ENCODE data around the gene PIP4P1.

Gene PIP4P1

DNA sequence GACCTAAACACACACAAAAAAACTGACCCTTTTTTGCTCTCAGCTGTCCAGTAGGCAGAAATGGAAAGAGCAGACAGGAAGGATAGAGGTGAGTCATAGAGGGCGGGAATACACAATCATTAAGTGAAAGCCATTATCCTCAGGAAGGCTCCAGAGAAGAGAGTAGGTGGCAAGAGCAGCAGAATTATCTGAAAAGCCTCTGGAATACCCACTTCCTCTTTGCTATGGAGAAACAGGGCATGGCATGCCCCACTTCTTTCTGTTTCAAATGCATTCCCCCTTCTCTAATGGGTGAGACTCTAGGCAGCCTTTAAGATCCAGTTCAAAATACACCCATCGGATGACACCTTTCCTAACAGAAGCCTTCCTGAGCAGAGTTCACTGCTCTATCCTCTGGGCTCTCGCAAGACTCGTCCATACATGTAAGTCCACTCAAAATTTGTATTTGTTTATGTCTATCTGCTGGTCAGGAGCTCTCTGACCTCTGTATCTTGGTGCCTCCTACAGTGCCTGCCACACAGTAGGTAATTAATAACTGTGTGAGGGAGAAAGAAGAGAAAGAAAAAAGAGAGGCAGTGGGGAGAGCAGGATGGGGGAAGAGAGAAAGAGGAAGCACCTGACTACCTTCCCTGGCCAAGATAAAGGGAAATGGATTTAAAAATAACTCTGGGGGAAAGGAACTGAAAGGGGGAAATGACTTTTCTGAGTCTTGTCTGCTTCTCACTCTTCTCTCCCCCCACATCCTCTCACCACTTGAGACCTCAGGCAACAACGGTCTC, 33.8 kb downstream of the PIP4P1 start:
- TF ChIP-seq SP1 (IDR thresholded peaks at IDR 0.05) (no peak), ZNF384 (IDR thresholded peaks at IDR 0.05) (no peak), SUZ12 (IDR thresholded peaks at IDR 0.05) (no peak), LEF1 (IDR thresholded peaks at IDR 0.05; ENCODE audit: borderline replicate concordance) (no peak), L3MBTL2 (conservative IDR thresholded peaks at IDR 0.05) (no peak), ARNT (IDR thresholded peaks at IDR 0.05) (no peak)
- TF ChIP-seq, protein P1, sequence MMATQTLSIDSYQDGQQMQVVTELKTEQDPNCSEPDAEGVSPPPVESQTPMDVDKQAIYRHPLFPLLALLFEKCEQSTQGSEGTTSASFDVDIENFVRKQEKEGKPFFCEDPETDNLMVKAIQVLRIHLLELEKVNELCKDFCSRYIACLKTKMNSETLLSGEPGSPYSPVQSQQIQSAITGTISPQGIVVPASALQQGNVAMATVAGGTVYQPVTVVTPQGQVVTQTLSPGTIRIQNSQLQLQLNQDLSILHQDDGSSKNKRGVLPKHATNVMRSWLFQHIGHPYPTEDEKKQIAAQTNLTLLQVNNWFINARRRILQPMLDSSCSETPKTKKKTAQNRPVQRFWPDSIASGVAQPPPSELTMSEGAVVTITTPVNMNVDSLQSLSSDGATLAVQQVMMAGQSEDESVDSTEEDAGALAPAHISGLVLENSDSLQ (IDR thresholded peaks at IDR 0.05), result no peak
- ChIA-PET CTCF (no interaction called here), POLR2A (no interaction called here)
- DNase-seq (ENCODE audit: extremely low spot score), result no peak

DNA sequence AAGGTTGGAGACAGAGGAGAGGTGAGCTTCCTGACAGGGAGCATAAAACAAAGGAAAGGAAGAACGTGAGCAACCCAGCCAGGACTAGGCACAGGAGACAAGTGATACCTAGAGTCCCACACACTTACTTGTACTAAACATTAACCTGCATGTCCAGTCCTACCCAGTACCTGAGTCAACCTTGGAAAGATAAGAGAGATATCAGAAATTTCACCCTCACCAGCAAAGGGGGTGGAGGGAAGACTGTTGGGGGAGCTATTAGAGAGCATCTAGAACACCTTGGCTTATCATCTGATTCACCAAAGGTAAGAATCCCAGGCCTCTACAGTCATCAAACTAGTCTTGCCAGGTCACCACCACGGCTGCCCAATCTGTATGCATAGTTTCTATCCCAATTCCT, 36.4 kb downstream of the PIP4P1 start:
- TF ChIP-seq ARNT (IDR thresholded peaks at IDR 0.05), result no peak
- no peak for TF ChIP-seq FOXA1 (IDR thresholded peaks at IDR 0.05)
- TF ChIP-seq BHLHE40 (IDR thresholded peaks at IDR 0.05; ENCODE audit: borderline replicate concordance), result no peak
- no peak for TF ChIP-seq ZNF384 (IDR thresholded peaks at IDR 0.05)
- no peak for TF ChIP-seq FOXM1 (IDR thresholded peaks at IDR 0.05; ENCODE audit: borderline replicate concordance)
- no peak for TF ChIP-seq FOXK2 (IDR thresholded peaks at IDR 0.05)
- no peak for TF ChIP-seq NFRKB (IDR thresholded peaks at IDR 0.05)
- TF ChIP-seq, protein P1 (IDR thresholded peaks at IDR 0.05), result no peak
- TF ChIP-seq SP1 (IDR thresholded peaks at IDR 0.05), result no peak
- TF ChIP-seq TARDBP (IDR thresholded peaks at IDR 0.05), result no peak
- TF ChIP-seq LEF1 (IDR thresholded peaks at IDR 0.05; ENCODE audit: borderline replicate concordance), result no peak
- TF ChIP-seq HDGF (IDR thresholded peaks at IDR 0.05; ENCODE audit: borderline replicate concordance), result no peak
- no peak for TF ChIP-seq CTBP1 (IDR thresholded peaks at IDR 0.05; ENCODE audit: borderline replicate concordance)
- TF ChIP-seq SUZ12 (IDR thresholded peaks at IDR 0.05), result no peak
- TF ChIP-seq L3MBTL2 (conservative IDR thresholded peaks at IDR 0.05), result no peak
- POLR2A ChIA-PET, result interaction anchor here (0.8 to 1.2 kb wide), 3 partner anchors 9 to 37 kb away, joined by 3 to 6 read pairs (median 3); partner anchors contain the start of genes APEX1, OSGEP and PIP4P1
- CTCF ChIA-PET, result interaction anchor here (1.8 kb wide), 1 partner anchor 9 kb away, joined by 10 read pairs; no protein-coding TSS in a partner anchor
- no peak for DNase-seq (ENCODE audit: extremely low spot score)

DNA sequence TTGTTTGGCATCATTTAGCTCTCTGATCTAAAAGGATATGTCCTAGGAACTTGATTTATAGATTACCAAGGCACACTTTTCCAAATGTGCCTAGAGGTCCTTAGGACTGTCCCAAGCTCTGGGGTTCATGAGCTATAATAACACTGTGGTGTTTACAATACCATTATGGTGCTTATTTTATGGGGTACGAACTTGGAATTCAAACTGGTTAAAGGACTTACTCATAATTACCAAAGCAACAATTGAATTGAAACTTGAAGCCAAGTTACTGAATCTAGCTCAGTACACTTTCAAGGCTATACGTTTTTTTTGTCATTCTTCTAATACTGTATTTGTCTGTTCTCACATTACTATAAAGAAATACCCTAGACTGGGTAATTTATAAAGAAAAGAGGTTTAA, 38.3 kb downstream of the PIP4P1 start:
- CTCF ChIA-PET, result interaction anchor here (0.6 to 1.0 kb wide), 3 partner anchors 186 to 617 kb away, joined by 3 read pairs; no protein-coding TSS in a partner anchor
- no peak for DNase-seq (ENCODE audit: extremely low spot score)
- POLR2A ChIA-PET, result interaction anchor here (1.4 to 2.1 kb wide), 4 partner anchors 10 to 80 kb away, joined by 3 to 5 read pairs (median 5); partner anchors contain the start of genes PARP2, PIP4P1 and TEP1
- TF ChIP-seq FOXK2 (IDR thresholded peaks at IDR 0.05) (no peak), ZNF384 (IDR thresholded peaks at IDR 0.05) (no peak)
- TF ChIP-seq, protein P1 (IDR thresholded peaks at IDR 0.05), result peak; percentile 34

DNA sequence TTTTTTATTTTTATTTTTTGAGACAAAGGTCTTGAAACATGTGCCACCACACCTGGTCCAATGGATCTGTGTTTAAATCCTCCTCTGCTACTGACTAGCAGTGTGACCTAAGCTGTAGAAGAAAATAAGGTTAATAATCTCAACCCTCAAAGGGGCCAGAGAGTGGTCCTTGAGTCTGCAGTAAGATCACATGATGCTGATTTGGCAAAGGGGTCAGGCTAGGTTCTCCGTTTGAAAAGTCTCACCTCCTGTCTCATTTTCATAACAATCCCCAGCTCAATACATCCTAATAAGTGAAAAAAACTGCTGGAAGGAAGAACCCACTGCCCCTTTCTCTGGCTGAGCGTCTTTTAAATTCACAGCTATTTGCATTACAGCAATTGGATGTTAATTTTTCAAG, 40.0 kb downstream of the PIP4P1 start:
- TF ChIP-seq CTBP1 (IDR thresholded peaks at IDR 0.05; ENCODE audit: borderline replicate concordance) (no peak), L3MBTL2 (conservative IDR thresholded peaks at IDR 0.05) (no peak), BHLHE40 (IDR thresholded peaks at IDR 0.05; ENCODE audit: borderline replicate concordance) (no peak), FOXK2 (IDR thresholded peaks at IDR 0.05) (no peak), HDGF (IDR thresholded peaks at IDR 0.05; ENCODE audit: borderline replicate concordance) (no peak), FOXA1 (IDR thresholded peaks at IDR 0.05) (no peak), NFRKB (IDR thresholded peaks at IDR 0.05) (no peak), ELF4 (IDR thresholded peaks at IDR 0.05) (no peak), LEF1 (IDR thresholded peaks at IDR 0.05; ENCODE audit: borderline replicate concordance) (no peak), TARDBP (IDR thresholded peaks at IDR 0.05) (no peak), FOXM1 (IDR thresholded peaks at IDR 0.05; ENCODE audit: borderline replicate concordance) (no peak), ARNT (IDR thresholded peaks at IDR 0.05) (no peak), ZNF384 (IDR thresholded peaks at IDR 0.05) (no peak), SP1 (IDR thresholded peaks at IDR 0.05) (no peak)
- TF ChIP-seq, protein P1 (IDR thresholded peaks at IDR 0.05), result no peak
- ChIA-PET POLR2A (interaction anchor here (1.5 to 2.1 kb wide), 4 partner anchors 34 to 78 kb away, joined by 3 to 10 read pairs (median 5); partner anchors contain the start of genes APEX1, OSGEP, PARP2 and PIP4P1), CTCF (interaction anchor here (1.0 to 1.1 kb wide), 2 partner anchors 11 to 188 kb away, joined by 3 to 4 read pairs; no protein-coding TSS in a partner anchor)
- DNase-seq (ENCODE audit: extremely low spot score), result no peak

DNA sequence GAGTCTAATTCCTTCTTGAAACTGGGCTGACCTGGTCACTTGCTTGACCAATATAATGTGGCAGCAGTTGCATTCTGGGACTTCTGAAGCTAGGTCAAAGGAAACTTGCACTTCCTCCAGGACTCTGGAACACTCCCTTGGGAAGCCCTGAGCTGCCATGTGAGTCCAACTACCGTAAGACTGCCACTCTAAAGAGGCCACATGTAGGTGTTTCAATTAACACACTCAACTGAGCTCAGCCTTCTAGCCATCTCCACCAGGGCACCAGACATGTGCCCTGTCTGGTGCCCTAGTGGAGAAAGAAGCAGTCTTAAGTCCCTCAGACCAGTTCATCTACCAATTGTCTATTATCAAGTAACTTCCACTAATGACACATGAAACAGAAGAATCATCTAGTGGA, 41.8 kb downstream of the PIP4P1 start:
- no peak for TF ChIP-seq FOXM1 (IDR thresholded peaks at IDR 0.05; ENCODE audit: borderline replicate concordance)
- no peak for TF ChIP-seq NFRKB (IDR thresholded peaks at IDR 0.05)
- no peak for TF ChIP-seq L3MBTL2 (conservative IDR thresholded peaks at IDR 0.05)
- TF ChIP-seq, protein P1 (IDR thresholded peaks at IDR 0.05), result no peak
- TF ChIP-seq HDGF (IDR thresholded peaks at IDR 0.05; ENCODE audit: borderline replicate concordance), result no peak
- no peak for TF ChIP-seq CTBP1 (IDR thresholded peaks at IDR 0.05; ENCODE audit: borderline replicate concordance)
- TF ChIP-seq SP1 (IDR thresholded peaks at IDR 0.05), result no peak
- TF ChIP-seq ARNT (IDR thresholded peaks at IDR 0.05), result no peak
- no peak for TF ChIP-seq SUZ12 (IDR thresholded peaks at IDR 0.05)
- no peak for TF ChIP-seq ELF4 (IDR thresholded peaks at IDR 0.05)
- TF ChIP-seq FOXA1 (IDR thresholded peaks at IDR 0.05), result no peak
- TF ChIP-seq ZNF384 (IDR thresholded peaks at IDR 0.05), result no peak
- no peak for TF ChIP-seq TARDBP (IDR thresholded peaks at IDR 0.05)
- no peak for TF ChIP-seq BHLHE40 (IDR thresholded peaks at IDR 0.05; ENCODE audit: borderline replicate concordance)
- no peak for TF ChIP-seq FOXK2 (IDR thresholded peaks at IDR 0.05)
- TF ChIP-seq LEF1 (IDR thresholded peaks at IDR 0.05; ENCODE audit: borderline replicate concordance), result no peak
- POLR2A ChIA-PET, result interaction anchor here (1.0 to 1.9 kb wide), 2 partner anchors 42 to 50 kb away, joined by 3 to 4 read pairs; partner anchors contain the start of gene PIP4P1
- DNase-seq (ENCODE audit: extremely low spot score), result no peak
- CTCF ChIA-PET, result no interaction called here

Measured in HEK293T (cell line).